GM19468 (cell line): ENCODE measurements around the gene MORN1.
"Not testable (repeated sequence)": the region's sequence is repeated elsewhere in the genome, so short reads cannot be mapped to it uniquely, and the experiment has no call there.

Source experiments
- ATAC-seq: cut with Tn5 transposase; IDR thresholded peaks from one replicate; pipeline ENCODE4 v1.9.1; 2021; ENCODE audit warnings: mild to moderate bottlenecking, moderate library complexity, moderate number of reproducible peaks; ENCODE audit not compliant: unreplicated experiment; ENCODE audit errors: extremely low read depth

Gene MORN1

GRCh38 chr1:2342384-2343022 lies 48.9 kb downstream of the MORN1 start:
- no peak for ATAC-seq

GRCh38 chr1:2341706-2342383 lies 49.5 kb downstream of the MORN1 start:
- no peak for ATAC-seq

GRCh38 chr1:2340918-2341254 lies 50.5 kb downstream of the MORN1 start:
- ATAC-seq: no peak

- ATAC-seq: no peak
Observed at GRCh38 chr1:2340086-2340917, 51.1 kb downstream of the MORN1 start.

GRCh38 chr1:2339206-2340085 lies 51.9 kb downstream of the MORN1 start:
- no peak for ATAC-seq

GRCh38 chr1:2337501-2337900 lies 53.9 kb downstream of the MORN1 start:
- no peak for ATAC-seq

- ATAC-seq: no peak
Observed at GRCh38 chr1:2337081-2337480, 54.3 kb downstream of the MORN1 start.

GRCh38 chr1:2336499-2336898 lies 54.9 kb downstream of the MORN1 start:
- no peak for ATAC-seq

- no peak for ATAC-seq
Observed at GRCh38 chr1:2335721-2336455, 55.5 kb downstream of the MORN1 start.

GRCh38 chr1:2334883-2335534 lies 56.3 kb downstream of the MORN1 start:
- ATAC-seq: no peak

- no peak for ATAC-seq
Observed at GRCh38 chr1:2334366-2334765, 57.0 kb downstream of the MORN1 start.

GRCh38 chr1:2331580-2331979 lies 59.8 kb downstream of the MORN1 start:
- ATAC-seq: not testable (repeated sequence)

GRCh38 chr1:2331200-2331544 lies 60.2 kb downstream of the MORN1 start:
- no peak for ATAC-seq

GRCh38 chr1:2330519-2331199 lies 60.7 kb downstream of the MORN1 start:
- no peak for ATAC-seq

- no peak for ATAC-seq
Observed at GRCh38 chr1:2330035-2330434, 61.3 kb downstream of the MORN1 start.

GRCh38 chr1:2328676-2329455 lies 62.5 kb downstream of the MORN1 start:
- ATAC-seq: no peak

- no peak for ATAC-seq
Observed at GRCh38 chr1:2327841-2328240, 63.5 kb downstream of the MORN1 start.

GRCh38 chr1:2327162-2327561 lies 64.2 kb downstream of the MORN1 start:
- not testable (repeated sequence) for ATAC-seq
